LHCN-M2 (cell line): Measurements from ENCODE around the gene RPS23. TPM values are rescaled to one million over a fixed set of nuclear protein-coding genes. Genes with fewer than 3 reads are reported as not detected.
"Not testable (repeated sequence)": the region's sequence is repeated elsewhere in the genome, so short reads cannot be mapped to it uniquely, and the experiment has no call there.

Source experiments
- DNase-seq: peaks from one replicate; pipeline ENCODE4 v3.0.0-alpha.2; 2012; ENCODE audit warnings: low read depth
- total RNA-seq: library from RNA; depleted of rRNA; stranded (reverse); fragments of >200 nt; gene quantifications from 2 replicates; pipeline ENCODE4 v1.2.3, GENCODE V29; 2014

RPS23 gene
- total RNA-seq, 1 experiment from 2014 or later = 2,071 TPM

- no peak for DNase-seq
These were observed 11.9 kb upstream of the RPS23 start for GRCh38 chr5:82290005-82290404.

DNA sequence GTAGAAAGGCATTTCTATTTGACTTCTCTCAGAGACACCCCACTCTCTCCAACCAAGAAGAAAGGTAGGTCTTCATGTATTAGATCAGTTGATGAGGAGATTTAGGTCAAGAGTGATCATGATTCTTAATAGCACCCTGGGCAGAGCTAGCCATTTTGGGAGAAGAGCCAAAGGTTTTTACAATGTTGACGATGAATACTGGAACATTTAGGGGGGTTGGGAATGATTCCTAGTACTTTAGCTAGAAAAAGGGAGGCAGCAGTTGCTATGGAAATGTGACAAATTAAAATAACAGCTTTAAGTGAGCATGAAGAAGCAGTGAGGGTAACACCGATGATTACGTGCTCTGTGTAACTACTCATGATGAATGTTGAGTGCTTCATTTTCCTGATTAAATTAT lies 9.5 kb upstream of the RPS23 start:
- no peak for DNase-seq

- DNase-seq = no peak
These were observed 7.1 kb upstream of the RPS23 start for GRCh38 chr5:82285206-82285605.

DNA sequence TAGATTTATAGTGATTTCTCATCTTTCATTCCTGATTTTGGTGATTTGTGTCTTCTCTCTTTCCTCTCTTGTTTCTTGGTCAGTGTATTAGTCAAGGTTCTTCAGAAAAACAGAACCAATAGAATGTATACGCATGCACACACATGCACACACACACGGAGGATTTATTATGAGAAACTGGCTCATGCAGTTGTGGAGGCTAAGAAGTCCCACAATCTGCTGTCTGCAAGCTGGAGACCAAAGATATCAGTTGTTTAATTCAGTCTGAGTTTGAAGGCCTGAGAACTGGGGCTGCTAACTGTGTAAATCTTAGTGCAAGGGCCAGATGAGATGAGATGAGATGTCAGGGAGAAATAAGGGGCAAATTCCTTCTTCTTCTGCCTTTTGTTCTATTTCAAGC lies 5.7 kb upstream of the RPS23 start:
- no peak for DNase-seq

GRCh38 chr5:82278711-82279370 lies 687 bp upstream of the RPS23 start:
- DNase-seq = no peak

DNA sequence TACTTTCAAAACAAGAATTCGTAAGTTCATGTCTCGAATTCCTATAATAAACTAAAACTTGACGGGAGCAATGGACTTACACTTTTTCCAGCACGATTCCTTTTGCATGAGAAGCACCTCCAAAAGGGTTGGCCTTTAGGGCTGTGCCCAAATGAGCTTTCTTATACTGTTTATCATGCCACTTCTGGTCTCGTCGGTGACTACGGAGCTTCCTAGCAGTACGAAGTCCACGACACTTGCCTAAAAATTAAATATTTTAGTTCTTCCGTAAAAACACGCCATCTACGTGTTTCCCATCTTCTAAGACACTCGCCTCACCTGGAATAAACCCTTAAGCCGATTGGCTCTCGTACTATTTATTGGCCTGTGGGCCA lies 554 bp downstream of the RPS23 start:
- DNase-seq = no peak

- no peak for DNase-seq
These were observed 1.1 kb downstream of the RPS23 start for GRCh38 chr5:82276800-82277612.

DNA sequence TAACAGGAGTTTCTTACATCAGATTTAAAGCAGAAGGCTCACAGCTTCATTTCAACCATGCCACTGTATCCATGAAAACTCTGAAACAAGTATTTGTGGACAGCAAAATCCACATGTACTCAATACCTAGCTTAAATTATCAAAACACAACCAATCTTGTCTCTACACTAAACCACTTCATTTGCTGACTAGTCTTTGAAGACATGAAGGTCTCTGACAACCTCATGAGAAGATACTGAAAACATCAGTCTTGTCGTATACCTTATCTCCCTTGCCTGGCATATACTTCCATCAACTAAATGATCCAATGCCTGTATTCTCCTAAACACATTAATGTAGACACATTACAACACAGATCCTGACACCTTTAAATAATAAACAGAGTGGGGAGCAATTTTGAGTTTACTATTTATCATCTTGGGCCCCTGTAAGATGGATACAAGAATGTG lies 2.9 kb downstream of the RPS23 start:
- no peak for DNase-seq

DNA sequence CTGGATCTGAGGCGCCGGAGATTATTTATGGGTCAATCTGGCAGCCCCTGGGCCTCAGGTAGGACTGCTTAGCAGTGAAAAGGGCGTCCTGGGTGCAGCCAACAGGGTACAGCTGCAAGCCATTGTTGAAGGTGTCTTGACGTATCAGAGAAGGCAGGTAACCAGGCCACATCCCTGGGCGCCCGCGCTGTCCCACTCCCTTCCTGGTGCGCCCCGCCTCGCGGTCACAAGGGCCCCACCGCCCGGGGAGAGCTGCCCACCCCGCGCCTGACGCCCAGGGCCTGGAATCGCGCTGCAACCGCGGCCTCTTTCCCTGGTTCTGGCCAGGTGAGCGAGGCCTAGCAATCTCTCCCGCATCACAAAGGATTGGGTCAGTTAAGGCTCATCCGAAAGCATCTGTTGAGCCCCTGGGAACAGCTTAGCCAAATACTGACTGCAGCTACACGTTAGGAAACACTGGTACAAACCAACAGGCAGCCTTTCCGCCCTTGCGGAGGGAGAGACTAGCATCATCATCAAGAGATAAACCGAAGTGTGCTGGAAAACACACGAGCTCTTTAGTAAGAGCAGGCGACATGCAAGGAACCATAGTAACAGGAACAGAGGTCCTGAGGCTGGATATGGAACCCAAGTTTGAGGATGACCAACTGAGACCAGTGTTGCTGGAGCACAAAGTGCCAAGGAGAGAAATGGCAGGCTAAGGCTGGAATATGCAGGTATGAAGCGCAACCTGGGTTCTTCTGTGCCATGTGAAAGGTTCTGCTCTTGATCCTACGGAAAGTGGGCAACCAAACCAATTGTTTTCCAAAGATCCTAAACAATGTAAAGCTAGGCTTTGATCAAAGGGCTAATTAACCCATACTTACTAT lies 3.6 kb downstream of the RPS23 start:
- no peak for DNase-seq

DNA sequence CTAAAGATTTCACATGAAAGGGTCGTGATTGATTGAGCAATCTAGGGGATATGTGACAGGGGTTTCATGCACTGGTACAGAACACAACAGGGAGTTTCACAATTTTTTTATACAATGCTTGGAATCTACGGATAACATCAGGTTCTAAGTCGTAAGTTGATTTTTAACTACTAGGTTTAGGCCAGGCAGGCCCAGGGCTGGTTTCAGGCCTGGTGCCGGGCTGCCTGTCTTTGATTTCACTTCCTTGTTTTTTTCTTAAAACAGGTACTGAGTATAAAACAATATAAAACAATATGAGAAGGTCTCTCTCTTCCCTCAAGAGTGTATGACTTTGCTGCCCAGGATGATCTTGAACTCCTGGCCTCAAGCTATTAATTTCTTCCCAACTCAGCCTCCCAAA lies 4.7 kb downstream of the RPS23 start:
- DNase-seq = not testable (repeated sequence)

DNA sequence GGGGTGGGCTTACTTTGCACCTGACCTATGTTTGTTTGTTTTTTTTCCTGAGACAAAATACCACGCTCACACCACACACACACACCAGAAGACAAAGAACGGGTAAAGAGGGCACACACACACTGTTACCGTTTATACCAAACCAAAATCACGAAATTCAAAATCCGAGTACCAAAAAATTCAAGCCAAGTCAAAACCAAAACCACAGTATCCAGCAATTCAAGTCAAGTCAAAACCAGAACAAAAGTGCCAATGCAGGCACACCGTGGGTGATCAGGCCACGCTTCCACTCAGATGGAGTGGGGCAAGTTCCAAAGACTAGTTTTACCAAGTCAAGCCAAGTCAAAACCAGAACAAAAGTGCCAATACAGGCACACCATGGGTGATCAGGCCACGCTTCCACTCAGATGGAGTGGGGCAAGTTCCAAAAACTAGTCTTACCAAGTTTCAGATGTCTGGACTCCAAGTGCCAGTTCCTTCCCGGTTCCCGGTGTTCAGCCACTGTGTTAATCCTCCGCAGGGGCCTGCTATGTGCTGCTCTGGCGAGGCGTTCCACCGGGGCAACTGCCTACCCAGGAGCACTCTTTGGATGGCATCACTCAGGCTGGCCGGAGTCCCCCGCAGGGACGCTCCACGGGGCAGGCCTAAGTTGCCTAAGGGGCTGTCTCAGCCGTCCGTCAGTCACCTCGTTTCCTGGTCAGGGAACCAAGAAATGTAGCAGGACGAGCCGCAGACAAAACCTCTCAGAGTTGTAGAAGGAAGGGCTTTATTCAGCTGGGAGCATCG lies 5.4 kb downstream of the RPS23 start:
- DNase-seq = not testable (repeated sequence)

GRCh38 chr5:82269363-82269762 lies 8.8 kb downstream of the RPS23 start:
- DNase-seq = not testable (repeated sequence)

- DNase-seq = not testable (repeated sequence)
These were observed 10.7 kb downstream of the RPS23 start for GRCh38 chr5:82267297-82267933.

DNA sequence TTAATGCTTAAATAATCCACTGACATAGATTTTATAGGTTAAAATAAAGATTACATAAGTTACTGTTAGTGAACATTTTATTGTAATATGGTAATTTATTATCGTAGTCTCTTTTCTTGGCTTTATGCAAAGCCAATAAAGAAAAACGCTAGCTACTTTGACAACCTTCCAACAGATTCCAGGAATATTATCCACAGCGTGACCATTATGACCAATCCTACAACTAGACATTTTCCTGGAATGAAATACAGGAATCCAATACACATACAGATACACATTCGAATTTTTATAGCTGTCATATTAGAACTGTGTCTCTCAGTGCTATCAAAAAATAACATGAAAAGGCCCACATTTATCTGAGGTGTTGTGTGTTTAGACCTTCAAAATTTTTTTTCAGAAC lies 13.1 kb downstream of the RPS23 start:
- no peak for DNase-seq

DNA sequence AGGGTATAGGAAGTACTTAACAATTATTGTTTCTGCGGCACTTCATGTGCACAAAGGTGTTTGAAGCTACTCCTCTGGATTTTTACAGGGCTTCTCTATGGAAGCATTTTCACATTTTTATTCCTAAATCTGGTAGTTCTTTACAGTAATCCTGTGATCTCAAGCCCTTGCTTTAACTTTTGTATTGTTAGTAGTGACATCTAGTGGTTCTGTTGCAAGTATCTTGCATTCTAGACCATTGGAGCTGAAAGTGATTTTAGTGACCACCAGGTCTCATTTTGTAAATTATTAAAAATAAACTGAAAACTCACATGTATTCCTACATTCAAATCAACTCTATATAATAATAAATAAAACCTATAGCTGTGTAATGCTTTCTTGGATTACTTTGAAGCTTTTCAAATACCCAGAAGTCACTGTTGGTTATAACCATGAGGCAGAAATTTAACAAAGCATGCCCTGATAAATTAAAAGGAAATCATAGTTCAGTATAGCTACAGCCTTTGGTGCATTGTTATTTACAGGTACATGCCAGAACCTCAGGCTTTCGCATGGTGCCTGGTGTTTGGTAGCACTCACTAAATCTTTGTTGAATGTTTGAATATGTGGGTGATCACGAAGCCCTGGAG lies 18.9 kb downstream of the RPS23 start:
- peak; percentile 31 for DNase-seq

DNA sequence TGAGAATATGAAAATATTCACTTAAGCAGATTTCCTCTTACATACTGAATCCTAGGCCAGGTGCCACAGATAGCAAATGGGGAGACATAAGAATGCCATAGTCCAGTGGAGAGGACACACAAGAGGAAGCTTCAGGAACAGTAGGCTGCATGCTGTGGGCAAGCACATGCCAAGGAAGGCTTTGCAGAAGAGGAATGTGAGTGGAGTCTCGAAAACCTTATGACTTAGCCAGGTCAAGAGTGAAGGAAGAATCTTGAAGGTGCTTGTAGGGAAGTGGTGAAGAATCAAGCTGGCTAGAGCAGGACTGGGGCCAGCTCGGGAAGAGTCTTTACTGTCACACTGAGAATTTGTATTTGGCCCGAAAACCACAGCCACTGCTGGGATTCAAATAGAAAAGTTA lies 20.4 kb downstream of the RPS23 start:
- DNase-seq = no peak

- DNase-seq = no peak
These were observed 20.9 kb downstream of the RPS23 start for GRCh38 chr5:82257247-82257646.

DNA sequence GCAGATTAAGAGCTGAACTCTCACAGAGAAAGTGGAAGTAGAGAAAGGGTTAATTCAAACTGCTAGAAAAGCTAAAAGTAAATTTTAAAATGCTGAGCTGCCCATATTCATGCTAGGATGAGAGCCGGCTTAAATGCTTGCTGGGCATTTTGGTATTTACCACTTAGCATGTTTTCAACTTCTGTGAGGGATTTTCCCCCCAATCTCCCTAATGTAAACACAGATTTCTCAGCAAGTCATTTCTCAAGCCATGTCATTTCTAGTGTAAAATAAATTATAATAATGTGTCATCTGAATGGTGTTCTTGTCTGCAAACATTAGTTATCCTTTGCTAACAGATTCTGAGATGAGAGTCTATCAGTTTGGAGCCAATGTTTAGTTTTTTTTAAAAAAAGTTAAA lies 22.3 kb downstream of the RPS23 start:
- DNase-seq = no peak

DNA sequence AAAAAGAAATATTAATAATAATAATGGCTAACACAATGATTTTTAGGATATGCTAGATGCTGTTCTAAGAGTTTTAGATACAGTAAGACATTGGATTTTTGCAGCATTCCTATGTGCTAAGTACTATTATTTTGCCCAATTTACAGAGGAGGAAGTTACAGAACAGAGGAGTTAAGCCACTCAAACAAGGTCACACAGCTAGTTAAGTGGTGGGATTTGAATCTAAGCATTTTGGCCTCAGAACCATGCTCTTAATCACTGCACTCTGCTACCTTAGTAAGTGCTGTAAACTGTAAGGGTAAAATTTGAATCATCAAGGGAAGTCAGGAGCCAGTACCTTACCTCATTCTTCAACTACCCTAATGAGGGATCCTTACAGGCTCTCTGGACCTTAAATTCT lies 25.4 kb downstream of the RPS23 start:
- DNase-seq = no peak

DNA sequence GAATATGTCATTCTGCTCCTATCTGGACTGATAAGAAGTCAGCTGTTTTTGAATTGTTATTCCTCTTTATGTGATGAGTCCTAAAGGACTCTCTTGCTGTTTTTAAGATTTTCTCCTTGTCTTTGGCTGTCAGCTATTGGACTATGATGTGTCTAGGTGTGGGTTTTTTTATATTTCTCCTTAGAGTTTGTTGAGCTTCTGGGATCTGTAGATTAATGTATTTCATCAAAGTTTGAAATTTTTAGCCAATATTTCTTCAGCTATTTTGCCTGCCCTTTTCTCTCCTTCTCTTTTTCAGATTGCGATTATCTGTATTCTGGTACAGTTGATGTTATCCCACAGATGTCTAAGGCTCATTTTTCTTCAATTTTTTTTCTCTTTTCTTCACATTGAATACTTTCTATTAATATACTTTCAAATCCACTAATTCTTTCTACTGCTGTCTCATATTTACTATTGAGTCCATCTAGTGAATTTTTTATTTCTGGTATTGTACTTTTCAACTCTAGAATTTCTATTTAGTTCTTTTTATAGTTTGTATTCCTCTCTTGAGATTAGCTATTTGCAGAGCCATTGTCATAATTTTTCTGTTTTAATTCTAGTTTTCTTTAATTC lies 31.1 kb downstream of the RPS23 start:
- DNase-seq = no peak
